ENCODE measurements around the gene PTPRE.

The PTPRE gene

GRCh38 chr10:128027306-128027705 is 120.4 kb downstream of the PTPRE start:
- DNase-seq (ENCODE audit: low read depth): no peak

GRCh38 chr10:128027822-128028507 is 121.1 kb downstream of the PTPRE start:
- DNase-seq (ENCODE audit: low read depth): no peak

- no peak for DNase-seq (ENCODE audit: low read depth)
These were observed 121.8 kb downstream of the PTPRE start for GRCh38 chr10:128028508-128029289.

- no peak for DNase-seq (ENCODE audit: low read depth)
These were observed 122.4 kb downstream of the PTPRE start for GRCh38 chr10:128029290-128029651.

GRCh38 chr10:128029731-128030369 is 122.9 kb downstream of the PTPRE start:
- no peak for DNase-seq (ENCODE audit: low read depth)

GRCh38 chr10:128030498-128031072 is 123.7 kb downstream of the PTPRE start:
- no peak for DNase-seq (ENCODE audit: low read depth)

GRCh38 chr10:128031216-128031615 is 124.3 kb downstream of the PTPRE start:
- no peak for DNase-seq (ENCODE audit: low read depth)

- no peak for DNase-seq (ENCODE audit: low read depth)
These were observed 125.6 kb downstream of the PTPRE start for GRCh38 chr10:128032466-128032865.

- peak; percentile 4 for DNase-seq (ENCODE audit: low read depth)
These were observed 128.7 kb downstream of the PTPRE start for GRCh38 chr10:128035557-128035973.

GRCh38 chr10:128036011-128036615 is 129.2 kb downstream of the PTPRE start:
- no peak for DNase-seq (ENCODE audit: low read depth)

GRCh38 chr10:128036746-128037543 is 130.0 kb downstream of the PTPRE start:
- no peak for DNase-seq (ENCODE audit: low read depth)

- no peak for DNase-seq (ENCODE audit: low read depth)
These were observed 133.2 kb downstream of the PTPRE start for GRCh38 chr10:128040096-128040495.

- DNase-seq (ENCODE audit: low read depth): no peak
These were observed 133.8 kb downstream of the PTPRE start for GRCh38 chr10:128040681-128041080.

- no peak for DNase-seq (ENCODE audit: low read depth)
These were observed 135.3 kb downstream of the PTPRE start for GRCh38 chr10:128042131-128042610.

GRCh38 chr10:128043259-128044045 is 136.5 kb downstream of the PTPRE start:
- no peak for DNase-seq (ENCODE audit: low read depth)

GRCh38 chr10:128044186-128044585 is 137.3 kb downstream of the PTPRE start:
- DNase-seq (ENCODE audit: low read depth): no peak

- no peak for DNase-seq (ENCODE audit: low read depth)
These were observed 138.3 kb downstream of the PTPRE start for GRCh38 chr10:128044961-128045832.

- DNase-seq (ENCODE audit: low read depth): no peak
These were observed 138.9 kb downstream of the PTPRE start for GRCh38 chr10:128045833-128046120.

GRCh38 chr10:128046156-128046952 is 139.5 kb downstream of the PTPRE start:
- no peak for DNase-seq (ENCODE audit: low read depth)
